Keratinocyte (primary cell): ENCODE data around the gene RAB11B. TPM values are rescaled to one million over a fixed set of nuclear protein-coding genes. Genes with fewer than 3 reads are reported as not detected.
"Not testable (repeated sequence)": the region's sequence is repeated elsewhere in the genome, so short reads cannot be mapped to it uniquely, and the experiment has no call there.

ENCODE experiments used
- DNase-seq: peaks from one replicate; pipeline ENCODE4 v3.0.0-alpha.2; 2011; ENCODE audit warnings: low read depth, missing footprints, low spot score
- FAIRE-seq: peaks from 2 replicates; lab custom pipeline; 2011; peaks lifted over from hg19 to GRCh38; lab: Jason Lieb, UNC
- H2AFZ ChIP-seq: 2 replicates; pipeline ENCODE4 v1.6.0; 2012; ENCODE audit warnings: low read length, control low read depth, inconsistent platforms; ENCODE audit not compliant: control insufficient read depth
- H3K27ac ChIP-seq: 2 replicates; pipeline ENCODE4 v1.5.1; 2011; ENCODE audit warnings: low read length; ENCODE audit not compliant: control insufficient read depth, insufficient read depth
- H3K27me3 ChIP-seq: 3 replicates; pipeline ENCODE4 v1.6.0; 2011; ENCODE audit warnings: low read length; ENCODE audit not compliant: control insufficient read depth, insufficient read depth; ENCODE audit errors: extremely low read depth
- H3K36me3 ChIP-seq, 2 experiments: 2 replicates in 1 of 2; 3 replicates in 1 of 2; pipeline ENCODE4 v1.5.1; 2011; ENCODE audit warnings: low read length in 2 of 2, mild to moderate bottlenecking in 1 of 2; ENCODE audit not compliant: control insufficient read depth in 2 of 2, insufficient read depth in 2 of 2; ENCODE audit errors: extremely low read depth in 1 of 2
- H3K4me1 ChIP-seq: 3 replicates; pipeline ENCODE4 v1.5.1; 2011; ENCODE audit warnings: low read length; ENCODE audit not compliant: control insufficient read depth, insufficient read depth; ENCODE audit errors: extremely low read depth
- H3K4me2 ChIP-seq: 3 replicates; pipeline ENCODE4 v1.6.0; 2011; ENCODE audit warnings: low read depth, low read length; ENCODE audit not compliant: control insufficient read depth, insufficient read depth; ENCODE audit errors: extremely low read depth
- H3K4me3 ChIP-seq, 3 experiments: fragments of 200-600 bp in 1 of 3; sonication (generic) in 1 of 3; 2 replicates in 2 of 3; 3 replicates in 1 of 3; pipeline ENCODE4 v1.5.1; 2011 to 2016; ENCODE audit warnings: low read length in 3 of 3, mild to moderate bottlenecking in 3 of 3, control low read depth in 2 of 3, inconsistent platforms in 1 of 3, low read depth in 1 of 3, mixed read lengths in 1 of 3, mixed run types in 1 of 3, moderate library complexity in 1 of 3; ENCODE audit not compliant: control insufficient read depth in 2 of 3, insufficient read depth in 2 of 3; ENCODE audit errors: extremely low read depth in 1 of 3
- H3K79me2 ChIP-seq: 2 replicates; pipeline ENCODE4 v1.6.0; 2012; ENCODE audit warnings: low read length; ENCODE audit not compliant: control insufficient read depth, insufficient read depth
- H3K9ac ChIP-seq: 3 replicates; pipeline ENCODE4 v1.6.0; 2011; ENCODE audit warnings: low read length; ENCODE audit not compliant: control insufficient read depth, insufficient read depth; ENCODE audit errors: extremely low read depth
- H3K9me1 ChIP-seq: 3 replicates; pipeline ENCODE4 v1.6.0; 2011; ENCODE audit warnings: low read length; ENCODE audit not compliant: control insufficient read depth, insufficient read depth; ENCODE audit errors: extremely low read depth
- H3K9me3 ChIP-seq: 2 replicates; pipeline ENCODE4 v1.5.1; 2012; ENCODE audit warnings: low read depth, low read length; ENCODE audit not compliant: control insufficient read depth
- H4K20me1 ChIP-seq: 3 replicates; pipeline ENCODE4 v1.6.0; 2011; ENCODE audit warnings: low read length; ENCODE audit not compliant: control insufficient read depth, insufficient read depth; ENCODE audit errors: extremely low read depth
- CTCF ChIP-seq, 3 experiments: IDR thresholded peaks in 1 of 3; conservative IDR thresholded peaks in 1 of 3; optimal IDR thresholded peaks in 1 of 3; 2 replicates in 2 of 3; 3 replicates in 1 of 3; pipeline versions ENCODE3 to v1.5.1; 2011; ENCODE audit warnings: low read length in 3 of 3, mild to moderate bottlenecking in 3 of 3, moderate library complexity in 2 of 3, control low read depth in 1 of 3, inconsistent platforms in 1 of 3; ENCODE audit not compliant: insufficient read depth in 2 of 3; ENCODE audit errors: extremely low read depth in 1 of 3
- EZH2 ChIP-seq: IDR thresholded peaks from one replicate; pipeline ENCODE4 v1.6.1; 2012; ENCODE audit warnings: inconsistent platforms, mild to moderate bottlenecking, low read length, moderate library complexity
- dilution Hi-C: fragments of 300-500 bp; cut with MboI; formaldehyde crosslinking; loops from one replicate; pipeline ENCODE4 v1.7.0; 2020; ENCODE audit warnings: low sequenced_read_pairs; ENCODE audit not compliant: extremely low pct_ligation_motif_present
- polyA plus RNA-seq, 5 experiments: library from polyadenylated mRNA; depleted of rRNA in 3 of 5; stranded (reverse) in 3 of 5; stranded (forward) in 1 of 5; unstranded in 1 of 5; fragments of >200 nt; gene quantifications; 1 replicate in 1 of 5; 2 replicates in 3 of 5; 3 replicates in 1 of 5; pipeline versions ENCODE4 v1.2.1 to v1.2.3, GENCODE V29; 2011 to 2012; ENCODE audit warnings: missing spikeins in 2 of 5, low read depth in 1 of 5, low replicate concordance in 1 of 5

Gene RAB11B
- polyA plus RNA-seq, 1 donor (not counting 4 experiments of a cell fraction or from before 2014, with no cell fraction given): 14.3 TPM

- TF ChIP-seq CTCF (optimal IDR thresholded peaks at IDR 0.05 in 1 of 3, IDR thresholded peaks at IDR 0.05 in 1 of 3, conservative IDR thresholded peaks at IDR 0.05 in 1 of 3; ENCODE audit: extremely low read depth in 1 of 3, insufficient read depth in 2 of 3, low read length in 3 of 3) (no peak), EZH2 (no peak)
- Histone ChIP-seq H3K27ac (no peak overlapping the region), H3K9me1 (no peaks in the 10 kb centered on the region), H3K36me3 (peaks cover 5 to 7% of the 10 kb centered on the region in 2 experiments), H3K4me3 (no peak overlapping the region), H3K27me3 (no peaks in the 10 kb centered on the region), H4K20me1 (no peaks in the 10 kb centered on the region), H3K4me2 (no peak overlapping the region), H3K9me3 (no peaks in the 10 kb centered on the region), H3K9ac (no peak overlapping the region), H3K79me2 (no peaks in the 10 kb centered on the region), H3K4me1 (peaks cover 6% of the 10 kb centered on the region), H2AFZ (no peak overlapping the region)
- dilution Hi-C loops: no loop called here
- no peak for DNase-seq
- FAIRE-seq: no peak
Measured at GRCh38 chr19:8404391-8405151, 14.4 kb downstream of the RAB11B start.

- H3K27ac ChIP-seq, H3K27me3 ChIP-seq, DNase-seq, H3K9ac ChIP-seq, H3K36me3 ChIP-seq, H4K20me1 ChIP-seq, H3K9me1 ChIP-seq, H2AFZ ChIP-seq, H3K4me3 ChIP-seq, H3K9me3 ChIP-seq, H3K79me2 ChIP-seq, FAIRE-seq, H3K4me2 ChIP-seq, dilution Hi-C loops, H3K4me1 ChIP-seq: not testable (repeated sequence)
Measured at GRCh38 chr19:8410718-8411117, 20.6 kb downstream of the RAB11B start.
